HT-29 (cell line): ENCODE results near the gene CLCNKA. TPM values are rescaled to one million over a fixed set of nuclear protein-coding genes. Genes with fewer than 3 reads are reported as not detected.
"Not testable (repeated sequence)": the region's sequence is repeated elsewhere in the genome, so short reads cannot be mapped to it uniquely, and the experiment has no call there.

Experiments used
- DNase-seq: peaks from one replicate; pipeline ENCODE4 v3.0.0-alpha.2; 2015; ENCODE audit warnings: low spot score
- total RNA-seq: library from RNA; depleted of rRNA; stranded (reverse); fragments of >200 nt; shearing (Covaris generic); gene quantifications from 2 replicates; pipeline ENCODE4 v1.2.3, GENCODE V29; 2014

CLCNKA gene
- total RNA-seq, 1 experiment from 2014 or later, result not detected

GRCh38 chr1:15997637-15998280 lies 24.1 kb upstream of the CLCNKA start:
- DNase-seq, result no peak

DNA sequence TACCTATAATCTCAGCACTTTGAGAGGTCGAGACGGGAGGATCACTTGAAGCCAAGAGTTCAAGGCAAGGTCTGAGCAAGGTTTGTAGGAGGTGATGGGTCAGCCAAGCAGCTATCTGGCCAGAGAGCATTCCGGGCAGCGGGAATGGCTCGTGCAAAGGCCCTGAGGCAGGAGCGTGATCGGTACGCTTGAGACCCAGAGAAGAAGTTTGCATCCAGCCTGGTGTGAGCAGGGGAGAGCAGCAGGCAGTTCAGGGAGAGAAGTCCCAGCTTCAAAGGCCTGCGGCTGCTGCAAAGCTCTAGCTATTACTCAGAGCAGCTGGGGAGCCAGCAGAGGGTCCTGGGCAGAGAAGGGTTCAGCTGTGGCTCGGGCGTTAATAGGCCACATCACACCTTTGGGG lies 22.9 kb upstream of the CLCNKA start:
- no peak for DNase-seq

- not testable (repeated sequence) for DNase-seq
These were observed 20.6 kb upstream of the CLCNKA start for GRCh38 chr1:16001274-16001673.

- DNase-seq, result no peak
These were observed 16.2 kb upstream of the CLCNKA start for GRCh38 chr1:16005597-16005996.

DNA sequence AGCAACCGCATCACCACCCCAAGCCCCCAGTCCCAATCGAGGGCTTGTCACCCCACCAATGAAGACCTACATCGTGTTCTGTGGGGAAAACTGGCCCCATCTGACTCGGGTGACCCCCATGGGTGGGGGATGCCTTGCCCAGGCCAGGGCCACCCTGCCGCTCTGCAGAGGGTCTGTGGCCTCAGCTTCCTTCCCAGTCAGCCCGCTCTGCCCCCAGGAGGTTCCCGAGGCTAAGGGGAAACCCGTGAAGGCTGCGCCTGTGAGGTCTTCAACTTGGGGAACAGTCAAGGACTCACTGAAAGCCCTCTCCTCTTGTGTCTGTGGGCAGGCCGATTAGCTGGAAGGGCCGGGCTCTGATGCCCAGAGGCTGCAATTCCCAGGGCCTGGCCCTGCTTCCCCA lies 15.8 kb upstream of the CLCNKA start:
- no peak for DNase-seq

DNA sequence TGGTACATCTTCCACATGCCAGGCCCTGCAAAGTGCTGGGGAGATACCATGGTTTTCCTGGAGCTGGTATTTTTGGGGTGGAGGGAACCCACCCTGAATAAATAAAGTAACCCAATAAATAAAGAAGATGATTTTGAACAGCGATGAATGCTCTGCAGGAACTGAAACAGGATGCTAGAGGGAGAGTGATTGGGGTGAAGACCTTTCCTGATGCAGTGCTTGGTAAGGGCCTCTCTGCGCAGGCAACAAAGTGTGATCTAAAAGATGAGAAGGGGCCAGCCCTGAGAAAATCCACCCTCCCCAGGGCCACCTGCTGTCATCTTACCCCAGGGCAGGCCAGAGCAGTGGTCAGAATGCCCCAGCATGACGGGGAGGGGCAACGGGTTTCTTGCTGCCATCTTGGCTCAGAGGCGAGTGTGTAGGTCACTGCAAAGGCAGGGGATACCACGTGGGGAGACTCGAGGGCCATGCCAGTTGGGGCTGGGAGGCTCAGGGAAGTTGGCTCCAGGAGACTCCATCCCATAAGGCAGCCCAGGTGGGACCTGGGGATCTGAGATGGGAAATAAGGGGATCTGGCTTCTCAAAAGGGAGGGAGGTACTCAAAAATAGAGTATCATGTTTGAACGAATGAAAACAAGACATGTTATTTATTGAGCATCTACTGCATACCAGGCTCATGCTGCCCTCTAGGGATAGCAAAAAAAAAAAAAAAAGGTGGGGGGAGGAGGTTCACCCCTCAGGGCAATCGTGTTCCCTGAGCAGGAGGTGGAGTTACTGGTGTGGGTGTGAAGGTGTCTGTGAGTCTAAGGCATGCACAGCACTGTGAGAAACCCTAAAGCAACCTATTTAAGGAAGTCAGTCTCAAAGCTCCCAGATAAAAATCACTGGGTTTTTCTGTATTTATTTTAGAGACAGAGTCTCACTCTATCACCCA lies 15.0 kb upstream of the CLCNKA start:
- no peak for DNase-seq

- DNase-seq, result no peak
These were observed 14.0 kb upstream of the CLCNKA start for GRCh38 chr1:16007671-16008341.

GRCh38 chr1:16009030-16009460 lies 12.8 kb upstream of the CLCNKA start:
- DNase-seq, result peak; percentile 89

DNA sequence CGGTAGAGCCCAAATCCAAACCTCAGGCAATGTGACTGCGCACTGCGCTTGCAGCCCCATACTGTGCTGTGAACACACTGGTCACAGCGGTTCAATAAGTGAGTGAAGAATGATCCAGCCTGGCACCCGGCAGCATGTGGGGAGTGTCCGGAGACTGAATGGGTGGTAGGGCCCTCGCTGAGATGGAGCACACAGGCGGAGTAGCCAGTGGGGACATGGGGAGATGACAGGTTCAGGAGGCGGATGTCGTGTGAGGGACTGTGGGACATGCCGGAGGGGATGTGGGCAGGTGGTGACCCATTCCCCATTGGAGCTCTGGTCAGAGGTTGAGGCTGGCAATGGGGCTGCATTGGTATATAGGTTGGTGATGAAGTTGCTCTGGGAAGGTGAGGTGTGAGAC lies 12.2 kb upstream of the CLCNKA start:
- no peak for DNase-seq

- DNase-seq, result no peak
These were observed 11.0 kb upstream of the CLCNKA start for GRCh38 chr1:16010837-16011236.

- DNase-seq, result no peak
These were observed 9.8 kb upstream of the CLCNKA start for GRCh38 chr1:16011936-16012589.

DNA sequence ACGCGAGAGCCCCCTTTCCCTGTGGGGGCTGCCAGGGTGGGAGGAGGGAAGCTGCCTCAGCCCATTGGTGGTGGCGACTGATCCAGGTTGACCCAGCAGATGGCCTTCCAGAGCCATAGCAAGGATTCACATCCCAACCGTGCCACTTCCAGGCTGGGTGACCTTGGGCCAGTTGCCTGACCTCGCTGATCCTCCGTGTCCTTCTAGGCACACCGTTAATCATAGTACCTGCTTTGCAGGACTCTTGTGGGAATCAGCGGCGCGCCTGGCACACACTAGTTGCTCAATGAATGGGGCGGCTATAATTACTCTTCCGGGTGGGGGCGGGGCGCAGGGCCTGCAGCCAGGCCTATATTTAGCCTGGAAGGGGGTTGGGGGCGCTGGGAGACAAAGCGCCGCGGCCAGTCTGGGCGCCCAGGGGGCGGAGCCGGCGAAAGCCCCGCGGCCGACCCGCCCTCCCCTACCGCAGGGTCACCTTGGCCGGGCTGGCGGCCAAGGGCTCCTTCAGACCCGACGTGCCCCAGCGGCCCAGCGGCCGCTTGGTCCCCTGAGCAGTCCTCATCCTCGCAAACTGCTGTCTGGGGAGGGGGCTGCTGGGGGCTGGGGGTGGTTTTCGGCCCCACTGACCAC lies 9.1 kb upstream of the CLCNKA start:
- no peak for DNase-seq

- no peak for DNase-seq
These were observed 8.5 kb upstream of the CLCNKA start for GRCh38 chr1:16013220-16013907.

GRCh38 chr1:16013908-16014258 lies 8.0 kb upstream of the CLCNKA start:
- DNase-seq, result no peak

DNA sequence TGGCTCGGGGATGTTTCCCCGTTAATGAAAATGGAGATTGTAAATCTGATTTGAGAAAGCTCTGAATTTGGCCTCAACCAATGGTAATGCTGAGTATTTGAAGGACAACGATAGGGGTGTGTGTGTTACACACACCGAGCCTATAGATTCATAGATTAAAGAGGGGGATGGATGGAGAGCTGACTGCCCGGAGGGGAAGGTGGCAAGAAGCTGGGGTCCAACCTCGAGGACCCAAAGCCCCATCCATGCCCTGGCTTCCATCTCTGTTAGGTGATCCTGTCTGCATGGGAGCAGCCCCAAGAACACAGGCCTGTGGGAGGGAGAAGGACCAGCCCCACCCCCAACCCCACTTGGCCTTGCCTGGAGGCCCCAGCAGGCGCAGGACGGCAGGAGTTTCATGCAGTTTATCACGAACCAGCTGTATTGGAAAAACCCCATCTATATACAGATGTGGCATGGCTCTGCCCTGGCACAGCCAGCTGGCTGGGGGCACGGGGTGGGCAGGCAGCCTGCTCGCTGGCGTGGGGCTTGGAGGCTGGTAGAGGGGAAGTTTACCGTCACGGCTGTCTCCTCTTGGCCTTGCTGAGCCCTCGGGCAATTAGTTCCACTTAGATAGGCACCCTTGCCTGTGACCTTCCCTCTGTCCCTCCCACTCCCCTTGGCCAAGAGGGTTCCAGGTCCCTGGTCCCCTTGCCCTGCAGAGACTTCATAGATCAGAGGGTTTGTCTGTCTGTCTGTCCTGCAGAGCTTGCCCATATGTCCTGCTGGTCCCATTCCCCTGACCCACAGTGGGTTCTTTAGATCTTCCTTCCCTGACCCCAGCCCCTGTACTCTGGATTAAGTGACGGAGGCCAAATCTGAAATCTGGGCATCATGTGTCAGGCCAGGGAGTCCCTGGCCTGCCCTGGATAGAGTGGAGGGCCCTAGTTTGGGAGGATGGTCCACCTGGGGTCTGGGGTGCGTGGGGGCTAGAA lies 7.0 kb upstream of the CLCNKA start:
- DNase-seq, result no peak

DNA sequence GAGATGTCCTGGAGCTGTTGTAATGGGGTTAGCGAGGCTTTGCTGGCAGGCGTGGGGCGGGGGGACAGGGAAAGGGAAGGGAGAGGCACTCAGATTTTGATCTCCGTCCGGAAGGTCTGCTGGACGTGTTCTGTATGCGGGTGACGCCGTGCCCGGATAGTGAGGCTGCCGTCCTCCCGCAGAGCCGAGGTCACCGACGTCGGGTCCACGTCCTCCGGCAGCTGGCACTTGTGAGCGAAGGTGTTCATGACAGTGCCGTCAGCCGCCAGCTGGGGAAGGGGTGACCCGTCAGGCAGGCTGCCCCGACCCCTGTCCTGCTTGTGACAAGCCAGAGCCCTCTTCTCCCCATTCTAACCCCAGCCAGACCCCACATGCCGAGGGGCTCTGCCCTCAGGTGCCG lies 6.3 kb upstream of the CLCNKA start:
- DNase-seq, result no peak

- DNase-seq, result no peak
These were observed 5.6 kb upstream of the CLCNKA start for GRCh38 chr1:16015960-16016901.

DNA sequence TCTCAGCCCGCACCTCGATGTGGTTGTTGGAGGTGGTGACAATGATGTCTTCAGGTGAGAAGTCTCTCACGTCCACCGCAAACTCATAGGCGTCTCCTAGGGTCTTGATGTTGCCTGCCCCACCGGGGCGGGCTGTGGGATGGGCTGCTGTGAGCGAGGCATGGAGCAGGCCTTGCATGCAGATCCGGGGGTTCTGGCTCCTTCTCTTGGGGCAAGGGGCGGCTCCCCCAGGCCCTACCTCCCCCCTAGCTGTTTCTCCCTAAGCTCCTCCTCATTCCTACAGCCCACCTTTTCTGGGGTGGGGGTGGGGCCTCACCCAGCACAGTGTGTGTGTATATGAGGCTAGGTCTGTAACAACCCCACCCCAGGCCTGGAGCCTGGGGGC lies 4.8 kb upstream of the CLCNKA start:
- DNase-seq, result no peak
